RWPE2 (cell line): Measurements from ENCODE around the gene GSG1L.
A peak's percentile ranks its signal among the peaks of the same experiment; 100 is the strongest.

Source experiments
- ATAC-seq: fragments of 200-7000 bp; cut with Tn5 transposase; 3 replicates; pipeline ENCODE4 v1.9.1; 2021; ENCODE audit warnings: low read depth
- DNase-seq: peaks from one replicate; pipeline ENCODE4 v3.0.0-alpha.2; 2020; ENCODE audit warnings: low spot score
- H3K27ac ChIP-seq: fragments of 450-650 bp; 2 replicates; pipeline ENCODE4 v1.5.1; 2017; ENCODE audit warnings: mild to moderate bottlenecking; ENCODE audit not compliant: poor library complexity, severe bottlenecking
- H3K27me3 ChIP-seq: fragments of 250-450 bp; sonication (Bioruptor Pico); 2 replicates; pipeline ENCODE4 v1.5.1; 2021; ENCODE audit warnings: mild to moderate bottlenecking, moderate library complexity; ENCODE audit not compliant: insufficient read depth, poor library complexity, severe bottlenecking
- H3K36me3 ChIP-seq: fragments of 250-450 bp; sonication (Bioruptor Pico); 2 replicates; pipeline ENCODE4 v1.5.1; 2020; ENCODE audit warnings: low read depth, mild to moderate bottlenecking, moderate library complexity
- H3K4me1 ChIP-seq: fragments of 250-450 bp; sonication (Bioruptor Pico); 2 replicates; pipeline ENCODE4 v1.5.1; 2021; ENCODE audit warnings: mild to moderate bottlenecking, moderate library complexity; ENCODE audit not compliant: insufficient read depth, poor library complexity, severe bottlenecking
- H3K4me3 ChIP-seq: fragments of 250-450 bp; sonication (Bioruptor Pico); 2 replicates; pipeline ENCODE4 v1.5.1; 2021; ENCODE audit warnings: mild to moderate bottlenecking, moderate library complexity; ENCODE audit not compliant: severe bottlenecking
- H3K9me3 ChIP-seq: fragments of 250-450 bp; sonication (Bioruptor Pico); 2 replicates; pipeline ENCODE4 v1.5.1; 2021; ENCODE audit warnings: mild to moderate bottlenecking, moderate library complexity; ENCODE audit not compliant: severe bottlenecking
- TF ChIP-seq, protein P1 (sequence below): fragments of 450-650 bp; IDR thresholded peaks from one replicate; pipeline ENCODE4 v1.5.1; 2017; ENCODE audit warnings: mild to moderate bottlenecking, moderate library complexity; ENCODE audit not compliant: poor library complexity, severe bottlenecking

Gene GSG1L

GRCh38 chr16:27795992-27796614 lies 267.4 kb downstream of the GSG1L start:
- TF ChIP-seq, protein P1, sequence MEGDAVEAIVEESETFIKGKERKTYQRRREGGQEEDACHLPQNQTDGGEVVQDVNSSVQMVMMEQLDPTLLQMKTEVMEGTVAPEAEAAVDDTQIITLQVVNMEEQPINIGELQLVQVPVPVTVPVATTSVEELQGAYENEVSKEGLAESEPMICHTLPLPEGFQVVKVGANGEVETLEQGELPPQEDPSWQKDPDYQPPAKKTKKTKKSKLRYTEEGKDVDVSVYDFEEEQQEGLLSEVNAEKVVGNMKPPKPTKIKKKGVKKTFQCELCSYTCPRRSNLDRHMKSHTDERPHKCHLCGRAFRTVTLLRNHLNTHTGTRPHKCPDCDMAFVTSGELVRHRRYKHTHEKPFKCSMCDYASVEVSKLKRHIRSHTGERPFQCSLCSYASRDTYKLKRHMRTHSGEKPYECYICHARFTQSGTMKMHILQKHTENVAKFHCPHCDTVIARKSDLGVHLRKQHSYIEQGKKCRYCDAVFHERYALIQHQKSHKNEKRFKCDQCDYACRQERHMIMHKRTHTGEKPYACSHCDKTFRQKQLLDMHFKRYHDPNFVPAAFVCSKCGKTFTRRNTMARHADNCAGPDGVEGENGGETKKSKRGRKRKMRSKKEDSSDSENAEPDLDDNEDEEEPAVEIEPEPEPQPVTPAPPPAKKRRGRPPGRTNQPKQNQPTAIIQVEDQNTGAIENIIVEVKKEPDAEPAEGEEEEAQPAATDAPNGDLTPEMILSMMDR: no peak
- no peak overlapping the region for H3K27ac ChIP-seq
- H3K9me3 ChIP-seq: no peaks in the 10 kb centered on the region
- ATAC-seq (peak; percentile 45; the same call in 1 of the 3 replicates), DNase-seq (no peak)
- no peaks in the 10 kb centered on the region for H3K4me1 ChIP-seq
- no peaks in the 10 kb centered on the region for H3K27me3 ChIP-seq
- H3K4me3 ChIP-seq: no peak overlapping the region
- no peaks in the 10 kb centered on the region for H3K36me3 ChIP-seq

- H3K4me1 ChIP-seq: no peaks in the 10 kb centered on the region
- no peaks in the 10 kb centered on the region for H3K9me3 ChIP-seq
- TF ChIP-seq, protein P1: no peak
- H3K27ac ChIP-seq: no peak overlapping the region
- no peaks in the 10 kb centered on the region for H3K27me3 ChIP-seq
- no peak overlapping the region for H3K4me3 ChIP-seq
- no peak for ATAC-seq
- no peak for DNase-seq
- no peaks in the 10 kb centered on the region for H3K36me3 ChIP-seq
Measured at GRCh38 chr16:27793249-27793622, 270.3 kb downstream of the GSG1L start.

GRCh38 chr16:27792486-27793248 lies 270.8 kb downstream of the GSG1L start:
- DNase-seq (no peak), ATAC-seq (no peak)
- no peaks in the 10 kb centered on the region for H3K36me3 ChIP-seq
- H3K4me3 ChIP-seq: no peak overlapping the region
- H3K27ac ChIP-seq: no peak overlapping the region
- H3K9me3 ChIP-seq: no peaks in the 10 kb centered on the region
- TF ChIP-seq, protein P1: no peak
- H3K27me3 ChIP-seq: no peaks in the 10 kb centered on the region
- no peaks in the 10 kb centered on the region for H3K4me1 ChIP-seq

DNA sequence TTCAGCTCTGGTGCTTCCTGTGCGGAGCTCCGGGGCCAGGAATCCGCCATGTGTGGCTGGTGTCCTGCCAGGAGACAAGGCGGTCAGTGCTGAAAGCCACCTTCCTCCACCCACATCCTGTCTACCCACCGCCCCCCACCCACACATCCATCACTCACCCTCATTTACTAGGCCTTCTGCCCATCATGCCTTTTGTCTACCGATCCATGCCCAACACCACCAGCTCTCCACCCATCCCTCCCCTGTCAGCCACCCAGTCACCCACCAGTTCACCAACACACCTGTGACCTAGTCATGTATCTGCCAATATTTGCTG lies 272.2 kb downstream of the GSG1L start:
- TF ChIP-seq, protein P1: no peak
- Histone ChIP-seq H3K4me1 (no peaks in the 10 kb centered on the region), H3K4me3 (no peak overlapping the region), H3K9me3 (no peaks in the 10 kb centered on the region), H3K27ac (no peak overlapping the region), H3K36me3 (no peaks in the 10 kb centered on the region), H3K27me3 (no peaks in the 10 kb centered on the region)
- DNase-seq: no peak
- no peak for ATAC-seq
